AG09319 (cell line): Measurements from ENCODE around the gene ATRNL1.

Experiments used
- DNase-seq: peaks from one replicate; pipeline ENCODE4 v3.0.0-alpha.2; 2010; ENCODE audit warnings: low read depth; ENCODE audit errors: extremely low read depth
- CTCF ChIP-seq: IDR thresholded peaks from 2 replicates; pipeline ENCODE4 v1.5.1; 2011; ENCODE audit warnings: low read depth, mild to moderate bottlenecking, inconsistent platforms, low read length, moderate library complexity

The ATRNL1 gene

GRCh38 chr10:115773832-115774231, 680.7 kb downstream of the ATRNL1 start:
- no peak for TF ChIP-seq CTCF
- no peak for DNase-seq

GRCh38 chr10:115774721-115775120, 681.6 kb downstream of the ATRNL1 start:
- TF ChIP-seq CTCF = no peak
- no peak for DNase-seq

- no peak for TF ChIP-seq CTCF
- no peak for DNase-seq
These were observed 684.5 kb downstream of the ATRNL1 start for GRCh38 chr10:115777646-115778045.

- no peak for DNase-seq
- TF ChIP-seq CTCF = no peak
These were observed 697.1 kb downstream of the ATRNL1 start for GRCh38 chr10:115790220-115790619.

- no peak for DNase-seq
- no peak for TF ChIP-seq CTCF
These were observed 702.8 kb downstream of the ATRNL1 start for GRCh38 chr10:115795964-115796363.

GRCh38 chr10:115801457-115801856, 708.3 kb downstream of the ATRNL1 start:
- DNase-seq = no peak
- no peak for TF ChIP-seq CTCF

GRCh38 chr10:115801992-115802391, 708.8 kb downstream of the ATRNL1 start:
- no peak for TF ChIP-seq CTCF
- no peak for DNase-seq
